ENCODE measurements around the gene OCLN. TPM values are rescaled to one million over a fixed set of nuclear protein-coding genes. Genes with fewer than 3 reads are reported as not detected.
A peak's percentile ranks its signal among the peaks of the same experiment; 100 is the strongest.
"Not testable (repeated sequence)": the region's sequence is repeated elsewhere in the genome, so short reads cannot be mapped to it uniquely, and the experiment has no call there.

OCLN gene
- total RNA-seq, 1 experiment from 2014 or later: 102 TPM

- Histone ChIP-seq H3K9me3 (ENCODE audit: control insufficient read depth, insufficient read depth, low read depth, low read length) (no peaks in the 10 kb centered on the region), H3K36me3 (ENCODE audit: control insufficient read depth, insufficient read depth, low read length) (no peaks in the 10 kb centered on the region), H3K27ac (ENCODE audit: low read length) (0 out of 2 replicates have a peak overlapping the region, but pooled peaks have one; percentile 4), H3K4me1 (ENCODE audit: control insufficient read depth, insufficient read depth, low read length) (no peaks in the 10 kb centered on the region), H3K27me3 (ENCODE audit: control insufficient read depth, insufficient read depth, low read length) (no peaks in the 10 kb centered on the region), H3K4me3 (ENCODE audit: low read depth in 2 of 2, low read length in 2 of 2) (no peak overlapping the region)
- DNase-seq (ENCODE audit: low read depth, low spot score): no peak
- TF ChIP-seq CTCF (IDR thresholded peaks at IDR 0.05): no peak
- TF ChIP-seq SIN3A (IDR thresholded peaks at IDR 0.05; ENCODE audit: borderline replicate concordance, insufficient read depth, low read depth, low read length): no peak
- no peak for TF ChIP-seq REST (IDR thresholded peaks at IDR 0.05; ENCODE audit: insufficient read depth in 1 of 2, low read depth in 2 of 2, low read length in 1 of 2)
- TF ChIP-seq POLR2AphosphoS5 (IDR thresholded peaks at IDR 0.05; ENCODE audit: low read depth, low read length): no peak
- no peak for TF ChIP-seq TCF7L2 (IDR thresholded peaks at IDR 0.05; ENCODE audit: low read depth, low read length)
- ChIA-PET CTCF (no interaction called here), POLR2A (interaction anchor here (0.6 kb wide), 1 partner anchor 9 kb away, joined by 5 read pairs; no protein-coding TSS in a partner anchor)
- BruUV-seq (replicated peaks): no TSS peak
- ATAC-seq: no peak
- intact Hi-C loops (cut with micrococcal nuclease; ENCODE audit: unreplicated experiment): no loop called here
- in situ Hi-C loops (cut with HindIII; ENCODE audit: low pct_unique_long_range_greater_than_20kb, low sequenced_read_pairs): no loop called here
These were observed 38.8 kb downstream of the OCLN start for GRCh38 chr5:69531406-69531801.

GRCh38 chr5:69537911-69538310 lies 45.3 kb downstream of the OCLN start:
- H3K9me3 ChIP-seq (ENCODE audit: control insufficient read depth, insufficient read depth, low read depth, low read length); H3K4me3 ChIP-seq (ENCODE audit: low read depth in 2 of 2, low read length in 2 of 2); CTCF ChIA-PET; H3K27ac ChIP-seq (ENCODE audit: low read length); BruUV-seq (replicated peaks); intact Hi-C loops (cut with micrococcal nuclease; ENCODE audit: unreplicated experiment); H3K27me3 ChIP-seq (ENCODE audit: control insufficient read depth, insufficient read depth, low read length); H3K4me1 ChIP-seq (ENCODE audit: control insufficient read depth, insufficient read depth, low read length); DNase-seq (ENCODE audit: low read depth, low spot score); ATAC-seq; POLR2A ChIA-PET; H3K36me3 ChIP-seq (ENCODE audit: control insufficient read depth, insufficient read depth, low read length); in situ Hi-C loops (cut with HindIII; ENCODE audit: low pct_unique_long_range_greater_than_20kb, low sequenced_read_pairs): not testable (repeated sequence)

- DNase-seq (ENCODE audit: low read depth, low spot score); in situ Hi-C loops (cut with HindIII; ENCODE audit: low pct_unique_long_range_greater_than_20kb, low sequenced_read_pairs); H3K27me3 ChIP-seq (ENCODE audit: control insufficient read depth, insufficient read depth, low read length); intact Hi-C loops (cut with micrococcal nuclease; ENCODE audit: unreplicated experiment); CTCF ChIA-PET; H3K4me3 ChIP-seq (ENCODE audit: low read depth in 2 of 2, low read length in 2 of 2); H3K27ac ChIP-seq (ENCODE audit: low read length); POLR2A ChIA-PET; ATAC-seq; H3K36me3 ChIP-seq (ENCODE audit: control insufficient read depth, insufficient read depth, low read length); BruUV-seq (replicated peaks); H3K9me3 ChIP-seq (ENCODE audit: control insufficient read depth, insufficient read depth, low read depth, low read length); H3K4me1 ChIP-seq (ENCODE audit: control insufficient read depth, insufficient read depth, low read length): not testable (repeated sequence)
These were observed 46.1 kb downstream of the OCLN start for GRCh38 chr5:69538735-69539134.

GRCh38 chr5:69541347-69541746 lies 48.8 kb downstream of the OCLN start:
- BruUV-seq (replicated peaks); in situ Hi-C loops (cut with HindIII; ENCODE audit: low pct_unique_long_range_greater_than_20kb, low sequenced_read_pairs); intact Hi-C loops (cut with micrococcal nuclease; ENCODE audit: unreplicated experiment); H3K27me3 ChIP-seq (ENCODE audit: control insufficient read depth, insufficient read depth, low read length); DNase-seq (ENCODE audit: low read depth, low spot score); CTCF ChIA-PET; H3K36me3 ChIP-seq (ENCODE audit: control insufficient read depth, insufficient read depth, low read length); H3K4me3 ChIP-seq (ENCODE audit: low read depth in 2 of 2, low read length in 2 of 2); H3K27ac ChIP-seq (ENCODE audit: low read length); H3K4me1 ChIP-seq (ENCODE audit: control insufficient read depth, insufficient read depth, low read length); ATAC-seq; H3K9me3 ChIP-seq (ENCODE audit: control insufficient read depth, insufficient read depth, low read depth, low read length); POLR2A ChIA-PET: not testable (repeated sequence)

GRCh38 chr5:69542838-69543618 lies 50.4 kb downstream of the OCLN start:
- H3K27ac ChIP-seq (ENCODE audit: low read length); DNase-seq (ENCODE audit: low read depth, low spot score); ATAC-seq; H3K4me3 ChIP-seq (ENCODE audit: low read depth in 2 of 2, low read length in 2 of 2); BruUV-seq (replicated peaks); H3K36me3 ChIP-seq (ENCODE audit: control insufficient read depth, insufficient read depth, low read length); CTCF ChIA-PET; H3K27me3 ChIP-seq (ENCODE audit: control insufficient read depth, insufficient read depth, low read length); POLR2A ChIA-PET; H3K4me1 ChIP-seq (ENCODE audit: control insufficient read depth, insufficient read depth, low read length); in situ Hi-C loops (cut with HindIII; ENCODE audit: low pct_unique_long_range_greater_than_20kb, low sequenced_read_pairs); H3K9me3 ChIP-seq (ENCODE audit: control insufficient read depth, insufficient read depth, low read depth, low read length); intact Hi-C loops (cut with micrococcal nuclease; ENCODE audit: unreplicated experiment): not testable (repeated sequence)

Data from Panc1 (cell line).